Uterus (tissue), 2 donors: ENCODE results near the gene GOLGA8S.
"Not testable (repeated sequence)": the region's sequence is repeated elsewhere in the genome, so short reads cannot be mapped to it uniquely, and the experiment has no call there.

Experiments used
- CTCF ChIP-seq, 4 experiments: fragments of 200-600 bp in 2 of 4; fragments of 450-650 bp in 2 of 4; sonication (generic) in 2 of 4; IDR thresholded peaks; one replicate each; pipeline ENCODE4 v1.5.1; 2016 to 2019; ENCODE audit warnings: antibody characterized with exemption in 4 of 4, mild to moderate bottlenecking in 2 of 4, moderate library complexity in 1 of 4
- POLR2A ChIP-seq, 2 donors: fragments of 450-650 bp; IDR thresholded peaks; one replicate each; pipeline ENCODE4 v1.6.1; 2016; ENCODE audit warnings: antibody characterized with exemption in 2 of 2, mild to moderate bottlenecking in 1 of 2, moderate library complexity in 1 of 2

GRCh38 chr15:23371868-23372267, 17.3 kb downstream of the GOLGA8S start:
- not testable (repeated sequence) for TF ChIP-seq CTCF, POLR2A (IDR thresholded peaks at IDR 0.05)
